ENCODE results near the gene ADAD2. TPM values are rescaled to one million over a fixed set of nuclear protein-coding genes. Genes with fewer than 3 reads are reported as not detected.

ADAD2 gene
- total and polyA plus RNA-seq, 9 of the 15 experiments (the other 6 are each of a cell fraction or from before 2014, with no cell fraction given), result 0.07 TPM; not detected in 8

- TF ChIP-seq ZBTB49 (CRISPR knock-in tag; IDR thresholded peaks at IDR 0.05; ENCODE audit: borderline replicate concordance) (no peak), ZNF41 (CRISPR knock-in tag; conservative IDR thresholded peaks at IDR 0.05) (no peak), KLF6 (CRISPR knock-in tag; IDR thresholded peaks at IDR 0.05; ENCODE audit: borderline replicate concordance) (0 out of 2 replicates have a peak, but pooled peaks have one; percentile 14), ILK (tag; IDR thresholded peaks at IDR 0.05; ENCODE audit: borderline replicate concordance, low read depth) (no peak), POLR2AphosphoS2 (IDR thresholded peaks at IDR 0.05; ENCODE audit: low read length) (no peak; the same call in 1 of the 2 replicates), GTF2F1 (IDR thresholded peaks at IDR 0.05; ENCODE audit: low read depth, low read length) (no peak), ZNF408 (CRISPR knock-in tag; IDR thresholded peaks at IDR 0.05; ENCODE audit: low read depth) (no peak), E2F4 (CRISPR knock-in tag; IDR thresholded peaks at IDR 0.05; ENCODE audit: low read depth) (no peak), ZHX1 (conservative IDR thresholded peaks at IDR 0.05; ENCODE audit: low read length) (no peak), HMG20A (CRISPR knock-in tag; conservative IDR thresholded peaks at IDR 0.05) (no peak), PREB (CRISPR knock-in tag; IDR thresholded peaks at IDR 0.05) (no peak), CBX3 (IDR thresholded peaks at IDR 0.05; ENCODE audit: borderline replicate concordance in 1 of 2, low read length in 2 of 2) (peak in 1 of 2 experiments; percentile 91; a peak in 2 of 3 replicates), ZNF696 (CRISPR knock-in tag; conservative IDR thresholded peaks at IDR 0.05) (no peak), BRD4 (IDR thresholded peaks at IDR 0.05) (no peak), ZNF444 (CRISPR knock-in tag; IDR thresholded peaks at IDR 0.05) (no peak), E2F8 (IDR thresholded peaks at IDR 0.05; ENCODE audit: low read depth, partially characterized antibody) (peak; percentile 98), SRSF3 (IDR thresholded peaks at IDR 0.05; ENCODE audit: insufficient read depth, low read length) (no peak)
Measured at GRCh38 chr16:84186685-84187437, 4.1 kb upstream of the ADAD2 start, which contains the start of gene TAF1C (continued).

Measured in K562 (cell line).